GM19324 (cell line): ENCODE results near the gene SRPRA.
"Not testable (repeated sequence)": the region's sequence is repeated elsewhere in the genome, so short reads cannot be mapped to it uniquely, and the experiment has no call there.

ENCODE experiments used
- ATAC-seq: cut with Tn5 transposase; IDR thresholded peaks from one replicate; pipeline ENCODE4 v1.9.1; 2021; ENCODE audit warnings: mild to moderate bottlenecking, moderate library complexity; ENCODE audit not compliant: unreplicated experiment, low FRiP score

The SRPRA gene, protein sequence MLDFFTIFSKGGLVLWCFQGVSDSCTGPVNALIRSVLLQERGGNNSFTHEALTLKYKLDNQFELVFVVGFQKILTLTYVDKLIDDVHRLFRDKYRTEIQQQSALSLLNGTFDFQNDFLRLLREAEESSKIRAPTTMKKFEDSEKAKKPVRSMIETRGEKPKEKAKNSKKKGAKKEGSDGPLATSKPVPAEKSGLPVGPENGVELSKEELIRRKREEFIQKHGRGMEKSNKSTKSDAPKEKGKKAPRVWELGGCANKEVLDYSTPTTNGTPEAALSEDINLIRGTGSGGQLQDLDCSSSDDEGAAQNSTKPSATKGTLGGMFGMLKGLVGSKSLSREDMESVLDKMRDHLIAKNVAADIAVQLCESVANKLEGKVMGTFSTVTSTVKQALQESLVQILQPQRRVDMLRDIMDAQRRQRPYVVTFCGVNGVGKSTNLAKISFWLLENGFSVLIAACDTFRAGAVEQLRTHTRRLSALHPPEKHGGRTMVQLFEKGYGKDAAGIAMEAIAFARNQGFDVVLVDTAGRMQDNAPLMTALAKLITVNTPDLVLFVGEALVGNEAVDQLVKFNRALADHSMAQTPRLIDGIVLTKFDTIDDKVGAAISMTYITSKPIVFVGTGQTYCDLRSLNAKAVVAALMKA

DNA sequence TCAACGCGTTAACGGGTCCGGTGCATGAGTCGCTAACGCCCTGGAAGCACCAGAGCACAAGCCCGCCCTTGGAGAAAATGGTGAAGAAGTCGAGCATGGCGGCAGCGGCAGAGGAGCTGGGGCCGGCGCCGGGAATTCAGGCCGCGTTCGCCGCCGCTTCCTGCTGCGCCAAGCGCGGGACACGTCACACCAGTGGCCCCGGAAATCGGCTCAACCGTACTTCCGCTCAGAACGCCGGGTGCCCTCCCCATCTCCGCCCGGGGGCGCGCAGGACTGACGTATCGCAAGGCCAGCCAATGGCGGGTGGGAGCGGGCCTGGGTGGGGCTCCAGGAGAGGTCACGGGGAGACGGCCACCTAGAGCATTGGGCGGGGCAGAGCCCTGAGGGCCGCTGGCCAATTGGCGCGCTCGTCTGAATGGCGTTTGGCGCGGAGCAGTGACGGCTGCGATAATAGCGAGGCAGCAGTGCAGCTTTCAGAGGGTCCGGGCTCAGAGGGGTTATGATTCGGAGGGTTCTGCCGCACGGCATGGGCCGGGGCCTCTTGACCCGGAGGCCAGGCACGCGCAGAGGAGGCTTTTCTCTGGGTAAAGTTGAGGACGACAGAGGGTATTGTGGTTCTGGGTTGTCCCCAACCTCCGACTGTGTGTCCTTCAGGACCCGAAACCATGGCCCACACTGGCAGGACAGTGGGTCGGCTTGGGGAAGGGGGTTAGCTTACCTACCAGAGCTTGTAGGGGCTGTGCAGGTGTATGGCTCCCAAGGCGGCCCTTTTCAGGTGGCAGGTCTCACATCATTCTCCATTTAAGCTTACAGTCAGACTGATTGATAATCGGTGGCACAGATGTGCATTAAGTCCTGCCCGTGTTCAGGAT is at the start of gene SRPRA, which contains the start of gene FOXRED1:
Gene SRPRA (minus strand): TSS at position 188 of the 872 bp plus-strand sequence. CDS start 91 bp downstream, at position 97.
Gene FOXRED1 (plus strand): TSS at position 447 of the 872 bp plus-strand sequence. CDS start 53 bp downstream, at position 500.
- peak; percentile 99 for ATAC-seq

DNA sequence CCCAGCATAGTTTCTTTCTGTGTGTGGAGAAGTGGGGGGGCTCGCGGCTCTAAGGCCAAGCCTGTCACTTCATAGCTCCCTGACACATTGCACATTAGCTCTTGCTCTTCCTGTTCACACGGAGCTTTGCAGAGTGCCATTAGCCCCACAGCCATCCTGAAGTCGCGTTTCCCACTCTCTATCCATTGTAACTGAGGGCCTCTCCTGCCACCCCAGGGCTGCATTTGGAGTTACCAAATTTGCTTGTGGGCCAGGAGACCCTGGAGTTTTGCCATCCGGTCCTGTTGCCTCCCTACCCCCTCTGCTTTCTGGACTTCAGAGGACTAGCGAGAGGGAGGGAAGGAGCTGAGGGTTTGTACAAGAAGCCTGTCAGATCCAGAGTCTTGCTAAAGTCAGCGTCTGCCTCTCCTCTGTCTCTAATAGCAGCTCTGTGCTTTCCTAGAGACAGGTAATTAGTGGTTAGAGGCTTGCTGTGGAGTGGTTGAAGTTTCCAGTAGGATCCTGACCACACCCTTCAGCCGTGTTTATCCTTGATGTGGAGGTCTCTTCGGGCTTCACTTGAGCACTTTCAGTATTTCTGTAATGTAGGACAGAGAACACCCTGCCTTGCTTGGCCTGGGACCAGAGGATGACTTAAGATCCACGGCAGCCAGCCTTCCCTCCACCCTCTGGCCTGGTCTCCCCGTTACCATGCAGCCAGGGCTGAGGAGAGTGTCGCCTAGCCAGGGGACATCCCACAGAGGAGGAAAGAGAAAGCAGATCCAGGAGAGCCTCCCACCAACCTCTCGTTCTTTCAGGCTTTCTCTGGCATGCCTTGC is 49.3 kb upstream of the SRPRA start:
- ATAC-seq, result peak; percentile 15

DNA sequence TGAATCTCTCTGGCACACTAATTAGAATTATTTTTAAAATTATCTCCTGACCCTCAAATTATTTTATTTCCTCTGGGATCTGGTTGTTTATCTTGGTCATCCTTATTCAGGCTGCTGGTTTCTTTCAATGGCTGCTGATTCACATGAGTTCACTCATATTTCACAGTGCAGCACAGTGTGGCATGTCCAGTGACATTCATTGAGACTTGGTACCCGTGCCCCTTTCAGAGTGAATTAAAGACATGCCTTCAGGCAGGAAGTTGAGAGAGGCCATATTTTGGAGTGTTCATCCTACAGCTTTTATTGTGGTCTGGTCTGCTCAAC is 48.7 kb upstream of the SRPRA start:
- no peak for ATAC-seq

- no peak for ATAC-seq
Observed at GRCh38 chr11:126313826-126314225, 45.1 kb upstream of the SRPRA start.

GRCh38 chr11:126312961-126313360 is 44.3 kb upstream of the SRPRA start:
- ATAC-seq, result no peak

DNA sequence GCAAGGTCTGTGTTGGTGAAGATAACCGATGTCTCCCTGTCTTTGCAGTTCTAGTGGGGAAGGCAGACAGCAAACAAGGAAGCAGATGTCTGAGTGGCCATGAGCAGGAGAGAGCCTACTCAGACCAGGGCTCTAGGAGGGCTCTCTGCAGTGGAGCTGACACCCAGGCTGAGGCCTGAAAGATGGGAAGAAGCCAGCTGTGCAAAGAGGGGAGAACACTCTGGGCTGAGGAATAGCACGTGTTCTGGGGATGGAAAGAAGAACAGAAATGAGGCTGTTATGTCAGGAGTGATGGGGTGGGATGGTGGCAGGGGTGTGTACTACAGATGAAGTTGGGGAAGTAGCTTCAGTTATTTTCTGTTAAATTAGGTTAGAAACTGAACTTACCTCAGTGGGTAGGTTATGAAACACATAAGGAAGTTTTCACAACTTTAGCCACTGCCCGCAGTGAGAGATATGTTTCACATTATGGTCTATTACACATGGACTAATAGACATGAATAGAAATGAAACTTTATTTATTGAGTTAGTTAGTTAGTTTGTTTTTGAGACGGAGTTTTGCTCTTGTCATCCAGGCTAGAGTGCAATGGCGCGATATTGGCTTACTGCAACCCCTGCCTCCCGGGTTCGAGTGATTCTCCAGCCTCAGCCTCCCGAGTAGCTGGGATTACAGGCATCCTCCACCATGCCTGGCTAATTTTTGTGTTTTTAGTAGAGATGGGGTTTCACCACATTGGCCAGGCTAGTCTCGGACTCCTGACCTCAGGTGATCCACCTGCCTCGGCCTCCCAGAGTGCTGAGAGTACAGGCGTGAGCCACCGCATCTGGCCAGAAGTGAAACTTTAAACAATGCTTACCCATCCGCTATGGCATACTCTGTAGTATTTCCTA is 43.0 kb upstream of the SRPRA start:
- ATAC-seq, result peak; percentile 46

DNA sequence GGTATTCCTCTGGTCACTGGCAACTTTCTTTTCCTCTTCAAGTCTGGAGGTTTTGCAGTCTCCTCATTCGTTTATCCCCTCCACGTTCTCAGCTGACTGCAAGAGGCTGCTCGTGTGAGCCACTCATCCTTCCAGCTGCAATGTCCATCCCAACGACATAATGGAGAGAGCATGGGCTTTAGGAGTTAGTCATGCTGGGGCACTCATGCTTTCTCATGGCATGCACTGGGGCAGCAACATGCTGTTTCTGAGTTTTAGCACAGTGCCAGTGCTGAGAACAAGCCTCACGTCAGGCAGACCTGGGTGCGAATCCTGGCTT is 42.3 kb upstream of the SRPRA start:
- ATAC-seq, result no peak

GRCh38 chr11:126310200-126310991 is 41.7 kb upstream of the SRPRA start:
- ATAC-seq, result no peak

DNA sequence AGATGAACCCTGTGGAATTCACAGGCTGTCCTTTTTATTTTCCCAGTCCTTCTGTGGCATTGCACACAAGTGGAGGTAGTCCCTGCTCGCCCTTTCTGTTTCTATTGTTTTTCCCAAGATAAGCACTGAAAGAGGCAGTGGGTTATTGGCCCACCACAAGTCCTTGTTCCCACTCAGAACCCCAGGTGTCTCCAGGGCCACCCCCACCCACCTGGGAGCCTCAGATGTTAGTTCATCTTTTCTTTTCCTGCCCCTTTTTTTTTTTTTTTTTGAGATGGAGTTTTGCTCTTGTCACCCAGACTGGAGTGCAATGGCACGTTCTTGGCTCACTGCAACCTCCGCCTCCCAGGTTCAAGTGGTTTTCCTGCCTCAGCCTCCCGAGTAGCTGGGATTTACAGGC is 40.1 kb upstream of the SRPRA start:
- ATAC-seq, result not testable (repeated sequence)

- no peak for ATAC-seq
Observed at GRCh38 chr11:126308271-126308671, 39.6 kb upstream of the SRPRA start.

- no peak for ATAC-seq
Observed at GRCh38 chr11:126307706-126308105, 39.0 kb upstream of the SRPRA start.

DNA sequence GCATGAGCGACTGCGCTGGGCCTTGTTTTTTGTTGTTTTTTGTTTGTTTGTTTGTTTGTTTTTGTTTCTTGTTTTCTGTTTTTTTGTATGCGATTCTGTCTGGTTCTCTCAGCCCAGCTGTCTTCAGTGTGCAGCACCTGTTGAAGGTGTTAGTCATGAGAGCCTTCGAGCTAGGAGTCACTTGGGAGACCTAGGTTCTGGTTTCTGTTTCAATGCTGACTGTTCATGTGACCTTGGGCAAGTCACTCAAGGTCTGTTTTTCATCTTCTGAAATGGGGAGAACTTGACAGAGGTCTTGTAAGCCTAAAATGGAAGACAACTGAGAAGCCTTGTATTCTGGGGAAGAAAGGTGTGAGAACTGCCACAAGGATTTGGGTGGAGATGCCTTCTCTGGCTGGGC is 37.0 kb upstream of the SRPRA start:
- peak; percentile 42 for ATAC-seq

DNA sequence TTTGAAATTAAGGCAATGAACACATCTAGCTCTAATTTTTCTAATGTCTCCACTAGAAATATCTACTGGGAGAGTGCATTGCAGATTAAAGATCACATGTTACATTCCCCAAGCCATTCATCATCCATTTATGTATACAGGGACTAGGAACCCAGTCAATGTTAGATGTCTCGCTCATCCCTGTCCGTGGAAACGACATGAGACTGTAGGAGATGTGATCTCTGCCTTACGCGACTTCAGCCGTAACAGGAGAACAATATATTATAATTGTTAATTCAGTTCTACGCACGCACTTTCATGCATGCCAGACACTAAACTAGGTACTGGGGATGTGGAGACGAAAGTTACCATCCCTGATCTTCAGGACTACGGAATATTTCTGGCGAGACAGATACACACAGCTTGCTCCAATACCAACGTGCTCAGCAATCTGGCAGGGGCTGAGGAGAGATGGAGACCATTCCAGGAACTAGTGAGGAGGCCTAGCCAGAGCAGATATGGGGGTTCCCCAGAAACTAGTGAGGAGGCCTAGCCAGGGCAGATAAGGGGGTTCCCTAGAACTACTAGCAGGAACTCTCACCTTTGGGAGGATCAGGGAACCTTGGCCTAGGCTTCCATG is 35.9 kb upstream of the SRPRA start:
- peak; percentile 7 for ATAC-seq

GRCh38 chr11:126303623-126304456 is 35.1 kb upstream of the SRPRA start, which contains the start of gene DCPS:
DCPS (plus strand) TSS chr11:126304060; CDS start chr11:126304081, 21 bp downstream.
- ATAC-seq, result peak; percentile 91

GRCh38 chr11:126297004-126297403 is 28.3 kb upstream of the SRPRA start:
- ATAC-seq, result no peak

DNA sequence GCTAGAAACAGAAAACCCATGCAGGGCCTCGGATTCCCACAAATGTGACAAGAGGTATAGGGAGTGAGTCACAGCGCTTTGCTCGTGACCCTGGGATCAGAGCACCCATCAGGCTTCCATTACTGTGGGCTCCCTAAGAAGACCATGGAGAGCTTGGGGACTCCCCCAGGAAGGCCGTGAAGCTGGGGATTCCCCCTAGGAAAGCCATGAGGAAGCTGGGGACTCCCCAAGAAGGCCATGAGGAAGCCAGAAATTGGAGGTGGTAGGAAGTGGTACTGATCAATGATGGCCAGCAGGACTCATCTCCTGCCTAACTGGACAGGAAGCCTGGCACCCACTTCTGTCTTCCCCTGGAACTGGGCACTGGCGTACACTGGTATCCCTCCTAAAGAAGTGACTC is 25.0 kb upstream of the SRPRA start:
- ATAC-seq, result no peak

DNA sequence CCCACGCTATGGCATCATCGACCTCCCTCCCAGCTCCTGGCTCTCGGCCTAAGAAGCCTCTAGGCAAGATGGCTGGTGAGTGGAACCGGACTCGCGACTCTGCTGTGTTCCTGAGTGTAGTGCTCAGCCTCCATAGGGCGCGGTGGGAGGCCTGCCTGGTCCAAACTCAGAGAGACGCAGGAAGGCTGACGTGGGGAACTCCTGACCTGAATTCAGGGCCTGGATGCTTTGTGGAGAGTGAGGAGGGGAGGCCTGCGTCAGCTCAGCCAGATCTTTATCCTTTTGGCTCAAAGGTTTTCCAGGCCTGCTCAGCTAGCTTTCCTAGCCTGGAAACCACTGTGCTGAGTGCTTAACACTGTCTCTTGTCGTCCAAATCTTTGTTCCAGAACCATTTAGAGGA is 22.2 kb upstream of the SRPRA start:
- ATAC-seq, result no peak
